ENCODE measurements around the gene TBX1. TPM values are rescaled to one million over a fixed set of nuclear protein-coding genes. Genes with fewer than 3 reads are reported as not detected.

TBX1 gene
- total RNA-seq, 4 donors from 2014 or later: 1.6 to 7.0 (median 4.8) TPM

- Histone ChIP-seq H3K36me3 (no peaks in the 10 kb centered on the region), H3K4me1 (peaks cover 10% of the 10 kb centered on the region), H3K27ac (no peak overlapping the region), H3K27me3 (peaks cover 3% of the 10 kb centered on the region), H3K9me3 (no peaks in the 10 kb centered on the region), H3K4me3 (no peak overlapping the region)
- WGBS: 100% methylated on average over 2 of the region's 5 CpGs
- DNase-seq (ENCODE audit: low spot score in 2 of 2): no peak
- TF ChIP-seq POLR2A (IDR thresholded peaks at IDR 0.05) (no peak), EP300 (IDR thresholded peaks at IDR 0.05) (no peak), CTCF (IDR thresholded peaks at IDR 0.05) (no peak)
These were observed 25.7 kb upstream of the TBX1 start for GRCh38 chr22:19734837-19735382.

GRCh38 chr22:19735665-19736510, 24.7 kb upstream of the TBX1 start:
- Histone ChIP-seq H3K9me3 (no peaks in the 10 kb centered on the region), H3K27ac (no peak overlapping the region), H3K4me1 (peaks cover 3% of the 10 kb centered on the region), H3K4me3 (no peak overlapping the region), H3K27me3 (peaks cover 3% of the 10 kb centered on the region), H3K36me3 (no peaks in the 10 kb centered on the region)
- no peak for DNase-seq (ENCODE audit: low spot score in 2 of 2)
- TF ChIP-seq POLR2A (IDR thresholded peaks at IDR 0.05) (no peak), POLR2AphosphoS5 (IDR thresholded peaks at IDR 0.05) (no peak), EP300 (IDR thresholded peaks at IDR 0.05) (no peak), CTCF (IDR thresholded peaks at IDR 0.05) (no peak)
- 86% methylated on average over 17 of the region's 21 CpGs for WGBS

GRCh38 chr22:19737846-19738663, 22.5 kb upstream of the TBX1 start:
- no peak for DNase-seq (ENCODE audit: low spot score in 2 of 2)
- no peak overlapping the region for H3K4me3 ChIP-seq
- no peak overlapping the region for H3K27ac ChIP-seq
- peaks cover 3% of the 10 kb centered on the region for H3K27me3 ChIP-seq
- no peaks in the 10 kb centered on the region for H3K9me3 ChIP-seq
- no peaks in the 10 kb centered on the region for H3K36me3 ChIP-seq
- TF ChIP-seq CTCF (IDR thresholded peaks at IDR 0.05) (no peak), EP300 (IDR thresholded peaks at IDR 0.05) (no peak), POLR2A (IDR thresholded peaks at IDR 0.05) (no peak), POLR2AphosphoS5 (IDR thresholded peaks at IDR 0.05) (no peak)
- no peaks in the 10 kb centered on the region for H3K4me1 ChIP-seq
- 89% methylated on average over 5 of the region's 17 CpGs for WGBS

- Histone ChIP-seq H3K36me3 (no peaks in the 10 kb centered on the region), H3K4me3 (no peak overlapping the region), H3K27ac (no peak overlapping the region), H3K27me3 (peaks cover 3% of the 10 kb centered on the region), H3K9me3 (no peaks in the 10 kb centered on the region), H3K4me1 (no peaks in the 10 kb centered on the region)
- no peak for DNase-seq (ENCODE audit: low spot score in 2 of 2)
- WGBS: 65% methylated on average over 17 of the region's 31 CpGs
- TF ChIP-seq CTCF (IDR thresholded peaks at IDR 0.05) (no peak), POLR2AphosphoS5 (IDR thresholded peaks at IDR 0.05) (no peak)
These were observed 21.7 kb upstream of the TBX1 start for GRCh38 chr22:19738664-19739447.
